A673 (cell line): ENCODE results near the gene ANKRD23.

Experiments used
- CTCF ChIP-seq: fragments of 300-800, 200-600 bp; sonication (generic); conservative IDR thresholded peaks from 2 replicates; pipeline ENCODE4 v1.5.1; 2017; ENCODE audit warnings: low read depth, mild to moderate bottlenecking, antibody characterized with exemption, low read length, moderate library complexity, mixed read lengths
- EZH2 ChIP-seq: fragments of 200-600 bp; sonication (generic); IDR thresholded peaks from 2 replicates; pipeline ENCODE4 v1.6.1; 2017; ENCODE audit warnings: borderline replicate concordance, low read depth, mild to moderate bottlenecking, mixed read lengths, antibody characterized with exemption, low read length; ENCODE audit not compliant: poor library complexity, severe bottlenecking

DNA sequence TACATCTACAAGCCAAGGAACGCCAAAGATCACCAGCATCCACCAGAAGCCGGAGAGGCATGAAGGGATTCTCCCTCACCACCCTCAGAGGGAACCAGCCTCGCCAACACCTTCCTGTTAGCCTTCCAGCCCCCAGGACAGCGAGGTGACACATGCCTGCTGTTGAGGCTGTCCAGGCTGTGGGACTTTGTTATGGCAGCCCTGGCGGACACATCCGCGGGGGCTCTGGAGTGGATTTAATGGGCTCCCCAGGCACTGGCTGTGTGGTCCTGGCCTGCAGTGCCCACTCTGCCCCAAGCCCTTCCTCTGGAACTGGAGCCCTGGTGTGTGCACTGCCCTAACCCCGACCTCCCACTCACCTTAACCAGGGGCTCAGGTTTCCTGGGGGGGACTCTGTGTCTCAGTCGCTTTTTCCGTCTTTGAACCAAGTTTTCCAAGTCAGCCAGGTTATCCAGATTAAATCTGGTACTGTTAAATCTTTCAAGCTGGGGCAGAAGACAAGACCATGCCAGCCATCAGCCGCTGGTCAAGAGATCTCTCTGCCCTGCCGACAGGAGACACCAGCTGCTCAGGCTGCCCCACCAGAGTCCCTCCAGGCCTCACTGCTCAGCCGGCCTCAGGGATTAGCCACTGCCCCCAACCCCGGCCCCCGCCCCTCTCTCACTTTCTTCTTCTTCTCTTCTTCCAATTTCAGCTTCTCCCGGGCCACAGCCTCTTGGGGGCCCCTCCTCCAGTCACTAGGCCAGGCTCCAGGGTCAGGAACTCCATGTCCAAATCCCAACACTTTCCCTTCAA lies 1.9 kb downstream of the ANKRD23 start:
- TF ChIP-seq CTCF (no peak), EZH2 (no peak)
